ENCODE data around the gene PPP1R3A. TPM values are rescaled to one million over a fixed set of nuclear protein-coding genes. Genes with fewer than 3 reads are reported as not detected.
A peak's percentile ranks its signal among the peaks of the same experiment; 100 is the strongest.

Gene PPP1R3A
- polyA plus RNA-seq, 10 donors, result 14.0 to 62.1 (median 32.0) TPM

GRCh38 chr7:113883096-113883495 lies 35.7 kb downstream of the PPP1R3A start:
- peak in 2 of 3 donors; percentile 13 to 32 for DNase-seq

GRCh38 chr7:113880559-113880958 lies 38.2 kb downstream of the PPP1R3A start:
- DNase-seq, result peak in 1 of 3 donors; percentile 14

DNA sequence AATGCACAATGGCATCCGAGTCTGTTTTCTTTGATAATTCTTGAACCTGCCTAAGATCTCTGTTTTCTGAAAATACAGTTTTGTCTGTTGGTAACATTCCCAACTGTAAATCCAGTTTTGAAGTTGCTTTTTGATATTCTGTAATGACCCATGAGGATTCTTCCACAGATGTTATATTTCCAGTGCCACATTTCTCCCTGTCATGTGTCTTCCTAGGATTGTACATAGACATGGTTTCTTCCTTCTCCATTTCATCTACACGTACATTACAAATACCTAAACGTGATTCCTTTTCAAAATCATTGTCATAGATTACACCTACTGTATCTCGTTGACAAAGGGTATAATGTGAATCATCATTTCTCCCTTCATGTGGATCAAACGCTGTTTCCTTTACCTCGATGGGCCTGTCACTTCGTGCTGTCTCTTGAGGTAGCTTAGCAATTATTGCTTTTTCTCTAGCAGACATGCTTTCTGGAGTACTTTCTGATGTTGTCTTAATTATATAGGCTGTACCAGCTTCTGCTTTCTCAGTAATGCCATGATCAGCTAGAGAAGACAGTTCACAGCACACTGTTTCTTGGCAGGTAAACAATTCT lies 40.3 kb downstream of the PPP1R3A start:
- no peak for DNase-seq

DNA sequence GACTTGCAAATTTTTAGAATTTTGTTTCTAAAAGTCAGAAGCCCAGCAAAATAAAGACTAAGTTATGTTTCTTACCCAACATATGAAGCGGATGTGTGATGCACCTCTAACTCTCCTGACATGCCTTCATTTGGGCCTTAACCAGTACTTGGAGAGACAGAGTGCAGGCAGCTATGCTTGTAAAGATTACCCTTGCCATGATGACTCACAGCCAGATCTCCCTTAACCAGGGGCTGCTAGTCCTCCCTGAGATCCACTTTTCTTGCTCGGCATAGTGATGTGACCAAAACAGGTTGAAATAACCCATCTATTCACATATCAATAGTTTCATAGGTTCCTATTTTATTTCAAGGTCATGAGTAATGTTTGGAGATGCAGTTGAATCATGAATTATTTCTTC lies 43.6 kb downstream of the PPP1R3A start:
- DNase-seq, result no peak

DNA sequence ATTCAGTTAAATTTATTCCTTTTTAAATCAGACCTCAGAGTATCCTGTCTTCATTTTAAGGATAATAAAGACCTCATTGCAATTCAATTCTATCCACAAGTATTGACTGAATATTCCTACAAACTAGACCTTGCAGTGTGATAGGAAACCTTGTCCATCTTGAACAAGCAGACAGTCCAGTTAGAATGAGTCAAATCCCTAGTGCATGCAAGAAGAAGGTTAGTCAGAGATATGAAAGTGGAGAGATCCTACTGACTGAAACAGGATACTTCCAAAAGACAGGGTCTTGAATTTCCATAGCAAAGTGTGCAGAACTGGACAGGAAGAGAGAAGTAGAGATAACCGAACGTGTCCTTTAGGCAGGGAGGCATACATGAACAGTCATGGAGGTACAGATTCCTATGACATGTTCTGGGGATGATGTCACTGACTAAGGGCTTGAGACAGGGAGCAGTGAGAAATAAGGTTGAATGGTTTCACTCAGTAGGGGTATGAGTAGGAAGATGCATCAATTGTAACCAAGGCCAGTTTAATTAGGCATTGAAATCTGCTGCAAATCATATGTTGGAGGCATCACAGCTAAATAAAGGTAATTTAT lies 45.2 kb downstream of the PPP1R3A start:
- DNase-seq, result no peak

- no peak for DNase-seq
Observed at GRCh38 chr7:113872981-113873380, 45.8 kb downstream of the PPP1R3A start.

- no peak for DNase-seq
Observed at GRCh38 chr7:113867325-113867724, 51.5 kb downstream of the PPP1R3A start.

DNA sequence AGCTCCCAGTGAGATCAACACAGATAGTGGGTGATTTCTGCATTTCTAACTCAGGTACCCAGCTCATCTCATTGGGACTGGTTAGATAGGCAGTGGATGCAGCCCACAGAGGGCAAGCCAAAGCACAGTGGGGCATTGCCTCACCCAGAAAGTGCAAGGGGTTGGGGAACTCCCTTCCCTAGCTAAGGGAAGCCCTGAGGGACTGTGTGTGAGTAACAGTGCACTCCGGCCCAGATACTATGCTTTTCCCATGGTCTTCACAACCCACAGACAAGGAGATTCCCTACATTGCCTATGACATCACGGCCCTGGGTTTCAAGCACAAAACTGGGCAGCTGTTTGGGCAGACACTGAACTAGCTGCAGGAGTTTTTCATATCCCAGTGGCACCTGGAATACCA lies 62.8 kb downstream of the PPP1R3A start:
- no peak for DNase-seq

DNA sequence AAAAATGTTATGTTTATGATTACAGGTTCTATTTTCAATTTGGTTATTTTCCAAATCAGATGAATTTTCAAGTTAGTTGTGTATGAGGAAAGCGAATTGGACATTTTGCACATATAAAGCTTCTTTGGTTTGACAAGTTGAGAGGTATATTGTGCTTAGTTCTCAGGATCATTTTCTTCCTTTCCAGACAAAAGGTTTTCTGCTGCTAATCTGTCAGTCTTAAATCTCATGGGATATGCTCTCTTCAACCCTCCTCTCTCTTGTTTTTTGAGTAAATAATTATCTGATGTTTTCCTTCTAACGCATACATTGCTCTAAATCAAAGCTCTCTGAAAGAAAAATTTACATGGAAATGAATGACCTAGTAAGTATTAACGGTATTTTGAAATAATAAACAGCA lies 77.9 kb downstream of the PPP1R3A start:
- no peak for DNase-seq

DNA sequence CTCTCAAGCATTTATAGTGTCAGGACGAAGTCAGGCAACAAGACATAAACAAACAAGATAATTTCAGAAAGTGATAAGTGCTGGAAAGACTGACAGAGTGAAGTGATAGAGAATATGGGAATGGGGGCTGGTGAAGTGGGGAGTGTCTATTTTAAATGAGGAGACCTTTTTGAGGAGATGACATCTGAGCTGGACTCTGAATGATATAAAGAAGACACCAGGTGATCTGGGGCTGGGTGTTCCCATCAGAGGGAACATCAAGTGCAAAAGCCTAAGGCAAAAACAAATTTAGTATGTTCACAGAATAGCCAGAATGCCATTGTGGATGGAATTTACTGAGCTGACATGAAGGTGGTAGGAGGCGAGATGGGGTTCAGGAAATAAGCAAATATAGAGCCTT lies 83.4 kb downstream of the PPP1R3A start:
- DNase-seq, result no peak

- DNase-seq, result no peak
Observed at GRCh38 chr7:113832196-113832745, 86.5 kb downstream of the PPP1R3A start.

- DNase-seq, result peak in 1 of 3 donors; percentile 13
Observed at GRCh38 chr7:113831556-113831955, 87.3 kb downstream of the PPP1R3A start.

- DNase-seq, result no peak
Observed at GRCh38 chr7:113828581-113828980, 90.2 kb downstream of the PPP1R3A start.

Data from muscle of back (tissue), 11 donors.